NCI-H1092 treated with DMSO at 0.1 percent for 48 hours (cell line): ENCODE measurements around the gene IL6ST.

Experiments used
- DNase-seq: peaks from one replicate; lab custom pipeline; 2025; lab: John Stamatoyannopoulos, UW

Gene IL6ST

DNA sequence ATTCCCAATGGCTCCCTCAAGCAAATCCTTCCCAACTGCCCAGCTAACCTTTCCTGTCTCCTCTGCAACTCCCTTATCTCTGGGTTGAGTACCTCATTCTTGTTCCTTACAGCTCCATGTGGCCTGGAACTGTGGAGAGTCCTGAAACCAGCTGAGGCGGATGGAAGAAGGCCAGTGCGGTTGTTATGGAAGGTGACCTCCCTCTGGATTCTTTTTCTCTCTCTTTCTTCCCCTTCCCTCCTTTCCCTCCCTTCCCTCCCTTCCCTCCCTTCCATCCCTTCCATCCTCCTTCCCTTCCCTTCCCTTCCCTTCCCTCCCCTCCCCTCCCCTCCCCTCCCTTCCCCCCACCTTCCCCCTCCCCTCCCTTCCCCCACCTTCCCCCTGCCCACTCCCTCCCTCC lies 98.5 kb downstream of the IL6ST start:
- no peak for DNase-seq

DNA sequence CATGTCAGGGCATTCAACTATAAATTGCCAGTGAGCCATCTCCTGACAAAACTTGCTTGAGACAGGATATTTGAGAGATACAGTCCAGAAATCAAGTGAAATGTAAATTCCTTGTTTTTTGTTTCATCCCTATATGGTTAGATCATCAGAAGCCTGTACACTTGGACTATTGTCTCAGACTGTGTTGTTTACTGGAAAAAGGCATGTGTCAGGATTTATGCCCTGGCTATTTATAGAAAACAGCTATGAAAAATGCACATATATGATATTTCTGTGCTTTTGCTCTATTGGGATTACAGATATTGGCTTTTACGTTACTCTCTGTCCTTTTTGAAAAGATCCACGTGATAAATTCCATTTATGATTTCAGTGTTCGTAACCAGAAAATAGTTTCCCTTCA lies 99.4 kb downstream of the IL6ST start:
- DNase-seq = no peak

DNA sequence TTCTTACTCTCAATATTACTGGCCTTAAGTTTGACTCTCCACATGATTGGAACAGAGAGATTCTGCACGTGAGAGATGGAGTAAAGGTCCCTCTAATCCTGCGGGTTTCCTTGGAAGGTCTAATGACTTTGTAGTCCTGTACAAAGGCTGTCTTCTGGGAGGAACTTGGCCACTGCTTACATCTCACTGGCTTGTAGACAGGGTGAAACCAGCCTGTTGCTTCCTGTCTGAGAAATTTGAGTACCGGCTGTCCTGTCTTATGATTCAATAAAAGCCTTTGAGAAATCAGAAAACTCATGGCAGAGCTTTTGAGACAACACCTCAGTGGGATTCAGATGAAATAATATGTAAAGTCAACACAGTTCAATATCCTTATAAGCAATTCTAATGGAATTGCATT lies 100.6 kb downstream of the IL6ST start:
- no peak for DNase-seq

DNA sequence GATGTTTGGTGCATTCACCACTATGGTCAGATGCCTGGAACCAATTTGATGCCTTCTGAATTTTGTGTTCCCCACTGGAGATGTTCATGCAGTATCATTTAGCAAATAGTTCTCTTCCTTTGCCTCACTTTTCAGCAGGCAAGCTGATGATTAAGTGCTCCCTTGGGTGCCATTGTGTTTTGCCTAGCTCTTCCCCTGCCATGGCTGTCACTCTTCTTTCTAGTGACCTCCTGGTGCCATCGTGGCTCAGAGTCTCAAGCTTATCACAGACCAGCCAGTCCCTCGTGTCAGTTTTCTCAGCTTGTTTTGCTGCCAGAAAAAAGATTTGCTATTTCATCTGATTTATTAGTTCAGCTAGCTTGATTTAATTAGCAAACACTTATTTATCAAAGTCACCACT lies 102.3 kb downstream of the IL6ST start:
- DNase-seq = no peak

DNA sequence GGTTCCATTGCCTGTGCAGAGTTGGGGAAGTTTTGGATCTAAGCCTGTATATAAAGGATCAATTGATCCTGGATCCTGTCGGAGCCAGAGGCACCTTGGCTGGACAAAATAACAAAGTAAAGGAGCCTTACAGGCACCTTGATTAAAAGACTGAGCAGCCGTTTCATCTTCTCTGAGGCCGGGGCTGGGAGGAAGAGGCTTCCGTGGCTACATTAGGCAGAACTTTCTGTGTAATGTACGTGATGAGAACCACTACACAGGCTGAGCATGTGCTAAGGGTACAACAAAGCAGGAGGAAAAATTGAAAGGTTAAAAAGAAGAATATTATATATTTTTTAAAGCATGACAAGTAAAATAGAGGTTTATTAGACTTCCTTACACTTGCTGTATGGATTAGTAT lies 106.6 kb downstream of the IL6ST start:
- DNase-seq = no peak

DNA sequence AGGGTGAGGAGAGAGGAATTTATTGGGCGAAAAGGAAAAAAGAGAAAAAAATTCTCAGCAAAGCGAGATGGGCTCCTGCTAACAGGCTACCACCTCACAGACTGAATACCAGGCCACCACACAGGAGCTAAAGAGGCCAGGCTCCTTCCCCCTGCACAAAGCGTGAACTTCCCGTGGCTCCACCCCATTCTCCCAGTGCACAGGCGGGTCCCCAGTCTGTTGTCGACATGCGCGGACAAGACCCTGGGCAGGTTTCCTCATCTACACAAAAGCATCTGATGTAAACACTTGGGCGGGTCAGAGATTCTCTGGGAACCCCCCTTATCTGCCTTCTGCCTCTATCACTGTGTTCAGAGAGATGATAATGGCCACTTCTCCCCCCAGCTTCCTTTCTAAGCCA lies 109.4 kb downstream of the IL6ST start:
- no peak for DNase-seq
